DMS153 (cell line): ENCODE results near the gene AR.
"Not testable (repeated sequence)": the region's sequence is repeated elsewhere in the genome, so short reads cannot be mapped to it uniquely, and the experiment has no call there.

ENCODE experiments used
- DNase-seq: peaks from one replicate; lab custom pipeline; 2025; lab: John Stamatoyannopoulos, UW

Gene AR

DNA sequence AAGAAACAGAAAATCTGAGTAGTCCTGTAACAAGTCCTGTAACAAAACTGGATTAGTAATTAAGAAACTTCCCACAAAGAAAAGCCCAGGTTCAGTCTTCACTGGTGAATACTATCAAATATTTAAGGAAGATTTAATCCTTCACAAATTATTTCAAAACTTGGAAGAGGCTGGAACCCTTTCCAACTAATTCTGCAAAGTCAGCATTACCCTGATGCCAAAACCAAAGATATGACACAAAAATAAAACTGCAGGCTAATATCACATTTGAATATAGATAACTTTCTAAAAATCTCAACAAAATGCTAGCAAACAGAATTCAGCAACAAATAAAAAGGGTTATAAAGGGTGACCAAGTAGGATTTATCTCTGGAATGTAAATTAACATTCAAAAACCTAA is 80.5 kb downstream of the AR start:
- DNase-seq: no peak

GRCh38 chrX:67635424-67635823 is 91.6 kb downstream of the AR start:
- no peak for DNase-seq

DNA sequence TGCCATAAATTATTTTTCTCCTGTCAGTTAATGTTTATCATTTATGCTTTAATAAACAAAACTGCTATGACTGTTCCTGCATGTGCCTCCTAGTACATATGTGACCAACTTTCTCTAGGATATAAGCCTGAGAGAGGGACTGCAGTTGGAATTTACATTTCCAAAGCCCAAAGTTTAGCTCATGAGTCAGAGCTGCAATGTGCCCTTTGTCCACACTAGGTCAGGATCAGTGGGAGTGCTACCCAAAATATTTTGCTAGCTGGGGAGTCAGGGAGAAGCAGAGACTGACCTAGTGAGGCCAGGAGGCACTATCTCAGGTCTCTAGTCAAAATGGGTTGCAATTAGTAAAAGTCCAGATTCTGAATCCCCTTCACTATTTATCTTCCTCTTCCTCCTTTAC is 92.7 kb downstream of the AR start:
- DNase-seq: no peak

GRCh38 chrX:67637293-67637692 is 93.5 kb downstream of the AR start:
- not testable (repeated sequence) for DNase-seq

DNA sequence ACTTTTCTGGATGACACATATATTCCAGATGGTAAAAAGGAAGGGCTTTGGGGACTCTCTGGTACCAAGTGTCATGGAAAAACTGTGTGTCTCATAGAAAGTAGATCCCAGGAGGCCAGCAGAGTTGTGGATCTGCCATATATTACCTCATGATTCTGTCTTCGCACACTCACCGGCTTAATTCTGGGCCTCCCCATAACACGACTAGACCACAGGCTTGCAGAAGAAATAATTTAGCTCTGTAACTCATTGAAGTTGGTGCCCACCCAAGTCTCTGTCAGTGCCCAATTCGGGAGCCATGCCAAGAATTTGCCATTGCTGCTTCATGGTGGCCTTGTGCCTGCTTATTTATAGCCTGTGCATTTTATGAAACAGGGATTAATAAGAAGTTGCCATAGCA is 104.5 kb downstream of the AR start:
- DNase-seq: no peak

GRCh38 chrX:67651437-67652142 is 107.8 kb downstream of the AR start:
- DNase-seq: no peak

GRCh38 chrX:67652543-67652942 is 108.7 kb downstream of the AR start:
- no peak for DNase-seq

DNA sequence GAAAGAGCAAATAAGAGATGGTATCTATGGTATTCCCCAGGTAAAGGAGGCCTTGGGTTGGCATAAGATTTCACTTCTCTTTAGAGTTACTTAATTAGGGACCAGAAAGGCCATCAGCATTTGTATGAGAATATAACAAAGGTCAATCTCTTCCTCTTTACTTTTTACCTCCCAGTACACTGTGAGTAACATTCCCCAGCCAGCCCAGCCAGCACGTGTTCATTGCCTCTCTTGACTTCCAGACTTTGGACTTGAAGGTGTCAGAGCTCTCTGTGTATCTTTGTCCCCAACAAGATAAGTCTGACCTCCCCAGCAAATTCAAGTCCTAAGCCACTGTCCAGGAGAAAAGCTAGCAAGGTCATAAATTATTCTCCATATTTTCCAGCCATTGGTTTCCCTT is 110.5 kb downstream of the AR start:
- no peak for DNase-seq

- DNase-seq: no peak
Observed at GRCh38 chrX:67665583-67665982, 121.8 kb downstream of the AR start.

DNA sequence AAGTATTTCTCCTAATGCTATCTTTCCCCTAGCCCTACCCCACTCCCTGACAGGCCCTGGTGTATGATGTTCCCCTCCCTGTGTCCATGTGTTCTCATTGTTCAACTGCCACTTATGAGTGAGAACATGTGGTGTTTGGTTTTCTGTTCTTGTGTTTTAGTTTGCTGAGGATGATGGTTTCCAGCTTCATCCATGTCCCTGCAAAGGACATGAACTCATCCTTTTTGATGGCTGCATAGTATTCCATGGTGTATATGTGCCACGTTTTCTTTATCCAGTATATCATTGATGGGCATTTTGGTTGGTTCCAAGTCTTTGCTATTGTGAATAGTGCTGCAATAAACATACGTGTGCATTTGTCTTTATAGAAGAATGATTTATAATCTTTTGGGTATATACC is 126.9 kb downstream of the AR start:
- DNase-seq: not testable (repeated sequence)

DNA sequence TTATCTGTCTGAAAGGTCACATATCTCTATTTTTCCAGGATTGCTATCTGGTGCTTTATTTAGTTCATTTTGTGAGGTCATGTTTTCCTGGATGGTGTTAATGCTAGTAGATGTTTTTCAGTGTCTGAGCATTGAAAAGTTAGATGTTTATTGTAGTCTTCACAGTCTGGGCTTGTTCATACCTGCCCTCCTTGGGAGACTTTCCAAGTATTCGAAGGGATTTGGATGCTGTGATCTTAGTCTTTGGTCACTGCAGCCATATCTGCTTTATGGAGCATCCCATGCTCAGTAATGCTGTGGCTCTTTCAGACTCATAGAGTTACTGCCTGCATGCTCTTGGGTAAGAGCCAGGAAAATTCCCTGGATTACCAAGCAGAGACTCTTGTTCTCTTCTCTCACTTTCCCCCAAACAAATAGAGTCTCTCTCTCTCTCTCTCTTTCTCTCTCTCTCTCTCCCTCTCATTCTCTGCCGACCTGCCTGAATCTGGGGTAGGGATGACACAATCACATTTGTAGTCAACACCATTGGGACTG is 130.0 kb downstream of the AR start:
- DNase-seq: no peak

GRCh38 chrX:67674741-67675140 is 130.9 kb downstream of the AR start:
- DNase-seq: no peak

- no peak for DNase-seq
Observed at GRCh38 chrX:67684136-67684535, 140.3 kb downstream of the AR start.

DNA sequence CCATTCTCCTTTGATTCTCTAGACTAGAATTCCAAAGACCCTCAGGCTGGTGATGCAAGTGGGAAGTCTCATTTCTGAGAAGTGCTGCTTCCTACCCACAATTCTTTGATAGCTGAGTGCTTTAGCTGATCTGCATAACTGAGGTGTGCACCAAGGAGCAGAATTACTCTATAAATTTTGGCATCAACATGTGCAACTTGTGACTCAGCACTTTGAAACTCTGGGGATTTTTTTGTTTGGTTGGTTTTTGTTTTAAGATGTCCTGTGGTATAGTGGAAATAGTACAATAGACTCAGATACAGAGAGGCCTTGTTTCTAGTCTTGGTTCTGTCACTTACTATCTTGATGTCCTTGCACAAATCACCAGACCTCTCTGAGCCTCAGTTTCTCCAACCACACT is 148.4 kb downstream of the AR start:
- DNase-seq: no peak

- no peak for DNase-seq
Observed at GRCh38 chrX:67693928-67694327, 150.1 kb downstream of the AR start.

GRCh38 chrX:67697452-67697851 is 153.6 kb downstream of the AR start:
- DNase-seq: no peak

DNA sequence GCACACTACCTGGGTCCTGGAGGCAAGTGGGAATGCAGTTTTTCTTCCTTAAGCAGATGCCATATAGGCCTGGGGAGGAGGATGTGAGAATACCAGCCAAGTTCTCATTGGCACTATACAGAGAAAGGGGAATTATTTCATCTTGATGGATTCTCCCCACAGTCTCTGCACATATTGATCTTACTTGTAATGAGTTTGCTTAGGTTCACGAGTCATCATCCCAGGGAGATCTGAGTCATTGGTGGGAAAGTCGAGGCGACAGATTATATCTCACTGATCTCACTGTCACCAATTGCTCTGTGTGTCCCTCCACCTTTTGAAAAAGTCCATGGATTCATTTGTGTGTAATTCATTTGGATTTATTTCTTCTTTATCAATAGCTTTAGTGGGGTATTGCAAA is 156.8 kb downstream of the AR start:
- DNase-seq: no peak

DNA sequence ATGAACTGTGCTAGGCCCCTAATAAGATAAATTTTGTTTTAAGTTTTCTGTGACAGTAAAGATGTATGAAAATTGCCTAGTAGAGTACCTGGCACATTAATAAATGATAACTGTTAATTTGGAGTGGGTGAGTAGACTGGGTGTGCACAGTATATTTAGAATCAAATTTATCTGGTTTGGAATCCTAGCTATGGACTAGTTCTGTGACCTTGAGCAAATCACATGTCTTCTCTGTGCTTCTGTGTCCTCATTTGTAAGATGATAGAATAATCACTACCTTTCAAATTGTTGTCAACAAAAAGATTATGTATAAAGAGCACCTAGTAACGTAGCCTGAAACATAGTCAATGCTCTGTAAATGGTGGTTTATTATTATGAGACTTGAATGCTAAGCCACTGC is 170.2 kb downstream of the AR start:
- DNase-seq: no peak

DNA sequence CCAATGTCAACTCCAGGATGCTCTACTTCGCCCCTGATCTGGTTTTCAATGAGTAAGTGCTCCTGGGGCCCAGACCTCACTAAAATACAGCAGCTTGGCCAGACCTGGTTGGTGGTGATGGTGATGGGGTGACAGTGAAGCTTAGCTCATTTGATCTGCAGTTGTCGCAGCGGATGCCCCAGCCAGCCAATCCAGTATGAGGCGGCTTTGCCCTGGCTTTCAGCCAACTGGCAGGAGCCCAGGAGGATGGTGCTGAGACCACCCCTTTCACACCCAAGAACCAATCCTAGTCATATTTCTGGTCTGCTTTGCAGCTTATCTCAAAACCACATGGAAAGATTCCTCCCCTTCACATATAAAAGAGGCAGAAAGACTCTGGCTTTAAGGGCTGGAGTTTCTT is 173.8 kb downstream of the AR start:
- DNase-seq: no peak

DNA sequence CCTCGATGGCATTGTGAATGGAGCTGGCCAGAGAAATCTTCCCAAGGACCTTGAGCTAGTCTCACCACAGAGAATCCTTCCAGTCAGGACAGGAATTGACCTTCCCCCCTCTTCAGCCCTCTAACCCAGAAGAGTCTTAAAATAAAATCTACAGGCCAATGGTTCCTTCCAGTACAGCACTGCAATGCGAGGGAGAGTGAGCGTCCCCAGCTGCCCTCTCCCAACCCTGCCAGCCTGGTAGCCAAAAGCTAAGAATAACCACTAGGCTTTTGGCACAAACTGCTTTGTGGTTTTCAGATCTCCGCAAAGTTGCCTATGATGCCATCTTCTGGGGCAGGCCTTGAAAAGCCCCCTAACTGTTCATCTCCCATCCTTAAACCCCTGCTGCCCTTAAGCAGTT is 175.1 kb downstream of the AR start:
- no peak for DNase-seq

- DNase-seq: no peak
Observed at GRCh38 chrX:67720344-67720743, 176.5 kb downstream of the AR start.

GRCh38 chrX:67721321-67721720 is 177.5 kb downstream of the AR start:
- DNase-seq: no peak

- no peak for DNase-seq
Observed at GRCh38 chrX:67723580-67724351, 179.9 kb downstream of the AR start.
